ENCODE data around the gene APOM. TPM values are rescaled to one million over a fixed set of nuclear protein-coding genes. Genes with fewer than 3 reads are reported as not detected.
A peak's percentile ranks its signal among the peaks of the same experiment; 100 is the strongest.

The APOM gene
- total and polyA plus RNA-seq, 7 experiments from 2014 or later: 0.78 to 5.0 (median 3.6) TPM

- intact Hi-C loops (cut with micrococcal nuclease): loop anchor here (1.0 to 5.0 kb wide), 9 partner anchors 15 to 184 kb away; partner anchors contain the start of genes ABHD16A (in 1 of the 2), BAG6 (in 1 of the 2), CLIC1 (in 1 of the 2) and DDAH2 (in 1 of the 2)
- Histone ChIP-seq H3K4me1 (ENCODE audit: control insufficient read depth in 2 of 2, insufficient read depth in 2 of 2, low read length in 2 of 2) (peaks cover 15 to 16% of the 10 kb centered on the region in 2 donors), H3K4me3 (ENCODE audit: low read length) (peak within 1 kb of the TSS; percentile 78), H3K27ac (ENCODE audit: low read depth, low read length) (peak within 1 kb of the TSS; percentile 68), H3K27me3 (ENCODE audit: control insufficient read depth in 2 of 2, insufficient read depth in 2 of 2, low read length in 2 of 2) (no peaks in the 10 kb centered on the region), H3K9me3 (ENCODE audit: control insufficient read depth in 2 of 3, low read length in 3 of 3) (no peaks in the 10 kb centered on the region), H3K36me3 (ENCODE audit: control insufficient read depth in 2 of 3, insufficient read depth in 3 of 3, low read length in 3 of 3) (no peaks in the 10 kb centered on the region)
- H3K36me3 Mint-ChIP-seq: peaks cover 0 to 4% (median 0%) of the 10 kb centered on the region in 5 donors
- ATAC-seq (peak; percentile 80), DNase-seq (peak in 7 of 9 donors; percentile 28 to 65 (median 49))
- peak within 1 kb of the TSS; percentile 86 to 98 (median 90) for H3K4me3 Mint-ChIP-seq
- H3K4me1 Mint-ChIP-seq: peaks cover 14 to 32% (median 19%) of the 10 kb centered on the region in 7 donors
- no peaks in the 10 kb centered on the region for H3K27me3 Mint-ChIP-seq
- peak within 1 kb of the TSS; percentile 60 to 86 (median 68) for H3K27ac Mint-ChIP-seq
- H3K9me3 Mint-ChIP-seq: no peaks in the 10 kb centered on the region
- ChIA-PET POLR2A (interaction anchor here (0.7 to 2.1 kb wide), 14 partner anchors 10 to 450 kb away, joined by 3 to 18 read pairs (median 4); partner anchors contain the start of genes ABHD16A, BAG6, C6orf47 and DDX39B), CTCF (interaction anchor here (0.6 to 2.1 kb wide), 10 partner anchors 32 to 268 kb away, joined by 3 to 12 read pairs (median 4); partner anchors contain the start of gene HSPA1B)
Observed at GRCh38 chr6:31680226-31681134, 24.8 kb downstream of the APOM start, which contains the start of gene LY6G5C. TSS of gene LY6G5C (minus strand) at chr6:31681067. CDS start at chr6:31680373, 694 bp downstream.

- H3K36me3 ChIP-seq (ENCODE audit: control insufficient read depth in 2 of 3, insufficient read depth in 3 of 3, low read length in 3 of 3): peaks cover 0 to 7% (median 0%) of the 10 kb centered on the region in 3 experiments
- H3K36me3 Mint-ChIP-seq: peaks cover 0 to 6% (median 2%) of the 10 kb centered on the region in 5 donors
- peak overlapping the region; percentile 41 to 86 (median 68) for H3K27ac Mint-ChIP-seq
- ChIA-PET POLR2A (interaction anchor here (0.8 to 2.1 kb wide), 11 partner anchors 9 to 149 kb away, joined by 3 to 18 read pairs (median 4); partner anchors contain the start of genes ABHD16A, BAG6 and C6orf47), CTCF (interaction anchor here (0.6 to 2.1 kb wide), 8 partner anchors 31 to 153 kb away, joined by 3 to 12 read pairs (median 4); partner anchors contain the start of gene HSPA1B)
- H3K9me3 Mint-ChIP-seq: no peaks in the 10 kb centered on the region
- peaks cover 14 to 32% (median 19%) of the 10 kb centered on the region in 7 donors for H3K4me1 Mint-ChIP-seq
- H3K27ac ChIP-seq (ENCODE audit: low read depth, low read length): peak overlapping the region; percentile 68
- no peaks in the 10 kb centered on the region for H3K27me3 ChIP-seq (ENCODE audit: control insufficient read depth in 2 of 2, insufficient read depth in 2 of 2, low read length in 2 of 2)
- H3K9me3 ChIP-seq (ENCODE audit: control insufficient read depth in 2 of 3, low read length in 3 of 3): no peaks in the 10 kb centered on the region
- H3K4me3 Mint-ChIP-seq: peak overlapping the region; percentile 86 to 98 (median 90)
- ATAC-seq (peak; percentile 71), DNase-seq (peak in 8 of 9 donors; percentile 22 to 59 (median 28))
- intact Hi-C loops (cut with micrococcal nuclease): loop anchor here (1.0 to 5.0 kb wide), 5 partner anchors 22 to 88 kb away; partner anchors contain the start of genes ABHD16A (in 1 of the 2), BAG6 (in 1 of the 2), CLIC1 (in 1 of the 2) and DDAH2 (in 1 of the 2)
- H3K4me3 ChIP-seq (ENCODE audit: low read length): peak overlapping the region; percentile 78
- no peaks in the 10 kb centered on the region for H3K27me3 Mint-ChIP-seq
- H3K4me1 ChIP-seq (ENCODE audit: control insufficient read depth in 2 of 2, insufficient read depth in 2 of 2, low read length in 2 of 2): peaks cover 15 to 16% of the 10 kb centered on the region in 2 donors
Observed at GRCh38 chr6:31681135-31681671, 25.5 kb downstream of the APOM start.

GRCh38 chr6:31683591-31683990 lies 27.9 kb downstream of the APOM start:
- ATAC-seq: no peak
- no peak overlapping the region for H3K4me3 ChIP-seq (ENCODE audit: low read length)

GRCh38 chr6:31686483-31686882 lies 30.8 kb downstream of the APOM start:
- ATAC-seq (no peak), DNase-seq (no peak)
- Histone ChIP-seq H3K9me3 (ENCODE audit: control insufficient read depth in 2 of 3, low read length in 3 of 3) (no peaks in the 10 kb centered on the region), H3K36me3 (ENCODE audit: control insufficient read depth in 2 of 3, insufficient read depth in 3 of 3, low read length in 3 of 3) (peaks cover 0 to 55% (median 21%) of the 10 kb centered on the region in 3 experiments), H3K27me3 (ENCODE audit: control insufficient read depth in 2 of 2, insufficient read depth in 2 of 2, low read length in 2 of 2) (no peaks in the 10 kb centered on the region), H3K4me1 (ENCODE audit: control insufficient read depth in 2 of 2, insufficient read depth in 2 of 2, low read length in 2 of 2) (peaks cover 3% of the 10 kb centered on the region in 2 donors), H3K27ac (ENCODE audit: low read depth, low read length) (no peak overlapping the region), H3K4me3 (ENCODE audit: low read length) (no peak overlapping the region)
- H3K4me1 Mint-ChIP-seq: peaks cover 2 to 15% (median 3%) of the 10 kb centered on the region in 7 donors
- intact Hi-C loops (cut with micrococcal nuclease): no loop called here
- CTCF ChIA-PET: interaction anchor here (1.3 kb wide), 2 partner anchors 13 to 144 kb away, joined by 3 to 6 read pairs; no protein-coding TSS in a partner anchor
- POLR2A ChIA-PET: interaction anchor here (0.5 to 0.7 kb wide), 2 partner anchors 12 to 531 kb away, joined by 3 read pairs; no protein-coding TSS in a partner anchor
- no peaks in the 10 kb centered on the region for H3K27me3 Mint-ChIP-seq
- H3K27ac Mint-ChIP-seq: peak overlapping the region in 1 of 9 donors; percentile 61
- peaks cover 0 to 25% (median 10%) of the 10 kb centered on the region in 5 donors for H3K36me3 Mint-ChIP-seq
- no peaks in the 10 kb centered on the region for H3K9me3 Mint-ChIP-seq
- no peak overlapping the region for H3K4me3 Mint-ChIP-seq

More at GRCh38 chr6:31683591-31683990, 27.9 kb downstream of the APOM start:
- POLR2A ChIA-PET: interaction anchor here (0.6 to 1.6 kb wide), 3 partner anchors 16 to 31 kb away, joined by 3 to 4 read pairs (median 4); partner anchors contain the start of genes ABHD16A and BAG6
- intact Hi-C loops (cut with micrococcal nuclease): loop anchor here in 1 of 2 donors (5.0 kb wide), 1 partner anchor 54 kb away; the partner anchor contains the start of gene CLIC1
- Histone ChIP-seq H3K36me3 (ENCODE audit: control insufficient read depth in 2 of 3, insufficient read depth in 3 of 3, low read length in 3 of 3) (peaks cover 0 to 31% (median 21%) of the 10 kb centered on the region in 3 experiments), H3K4me1 (ENCODE audit: control insufficient read depth in 2 of 2, insufficient read depth in 2 of 2, low read length in 2 of 2) (peaks cover 15 to 16% of the 10 kb centered on the region in 2 donors), H3K9me3 (ENCODE audit: control insufficient read depth in 2 of 3, low read length in 3 of 3) (no peaks in the 10 kb centered on the region), H3K27me3 (ENCODE audit: control insufficient read depth in 2 of 2, insufficient read depth in 2 of 2, low read length in 2 of 2) (no peaks in the 10 kb centered on the region), H3K27ac (ENCODE audit: low read depth, low read length) (no peak overlapping the region)
- Mint-ChIP-seq H3K27ac (peak overlapping the region in 3 of 9 donors; percentile 41 to 59 (median 48)), H3K4me3 (no peak overlapping the region), H3K4me1 (peaks cover 14 to 24% (median 17%) of the 10 kb centered on the region in 7 donors), H3K36me3 (peaks cover 0 to 14% (median 5%) of the 10 kb centered on the region in 5 donors), H3K27me3 (no peaks in the 10 kb centered on the region), H3K9me3 (no peaks in the 10 kb centered on the region)
- no peak for DNase-seq
- CTCF ChIA-PET: interaction anchor here (1.5 kb wide), 1 partner anchor 134 kb away, joined by 5 read pairs; no protein-coding TSS in a partner anchor

GRCh38 chr6:31687321-31687720 lies 31.6 kb downstream of the APOM start:
- POLR2A ChIA-PET: no interaction called here
- peaks cover 0 to 61% (median 21%) of the 10 kb centered on the region in 3 experiments for H3K36me3 ChIP-seq (ENCODE audit: control insufficient read depth in 2 of 3, insufficient read depth in 3 of 3, low read length in 3 of 3)
- H3K9me3 ChIP-seq (ENCODE audit: control insufficient read depth in 2 of 3, low read length in 3 of 3): no peaks in the 10 kb centered on the region
- H3K27ac ChIP-seq (ENCODE audit: low read depth, low read length): no peak overlapping the region
- intact Hi-C loops (cut with micrococcal nuclease): no loop called here
- H3K4me1 ChIP-seq (ENCODE audit: control insufficient read depth in 2 of 2, insufficient read depth in 2 of 2, low read length in 2 of 2): no peaks in the 10 kb centered on the region
- Mint-ChIP-seq H3K27me3 (no peaks in the 10 kb centered on the region), H3K4me3 (no peak overlapping the region), H3K9me3 (no peaks in the 10 kb centered on the region), H3K27ac (peak overlapping the region in 1 of 9 donors; percentile 28), H3K4me1 (peaks cover 0 to 9% (median 0%) of the 10 kb centered on the region in 7 donors), H3K36me3 (peaks cover 0 to 25% (median 10%) of the 10 kb centered on the region in 5 donors)
- no peaks in the 10 kb centered on the region for H3K27me3 ChIP-seq (ENCODE audit: control insufficient read depth in 2 of 2, insufficient read depth in 2 of 2, low read length in 2 of 2)
- no peak overlapping the region for H3K4me3 ChIP-seq (ENCODE audit: low read length)
- no peak for ATAC-seq
- CTCF ChIA-PET: interaction anchor here (0.5 to 1.3 kb wide), 4 partner anchors 9 to 149 kb away, joined by 3 to 6 read pairs (median 3); no protein-coding TSS in a partner anchor
- no peak for DNase-seq

All from naive thymus-derived CD4-positive, alpha-beta T cell (primary cell).